ENCODE results near the gene ZBTB11.

- TF ChIP-seq CTCF (IDR thresholded peaks at IDR 0.05 in 2 of 3, conservative IDR thresholded peaks at IDR 0.05 in 1 of 3; ENCODE audit: insufficient read depth in 2 of 3, low read depth in 1 of 3, low read length in 3 of 3) (no peak), BRF2 (IDR thresholded peaks at IDR 0.05; ENCODE audit: borderline replicate concordance, insufficient read depth, insufficient read length) (no peak), NCOA6 (IDR thresholded peaks at IDR 0.05) (no peak), RAD21 (CRISPR knock-in tag; conservative IDR thresholded peaks at IDR 0.05 in 1 of 2, IDR thresholded peaks at IDR 0.05 in 1 of 2) (no peak), STAG1 (CRISPR knock-in tag; IDR thresholded peaks at IDR 0.05; ENCODE audit: borderline replicate concordance) (no peak), RFX1 (IDR thresholded peaks at IDR 0.05) (no peak), ZBTB40 (IDR thresholded peaks at IDR 0.05) (no peak), ZBTB40 (CRISPR knock-in tag; IDR thresholded peaks at IDR 0.05) (no peak), REST (IDR thresholded peaks at IDR 0.05; ENCODE audit: borderline replicate concordance) (no peak), REST (CRISPR knock-in tag; IDR thresholded peaks at IDR 0.05; ENCODE audit: low read depth) (no peak), ZFPM2 (CRISPR knock-in tag; IDR thresholded peaks at IDR 0.05) (no peak), HIVEP1 (CRISPR knock-in tag; IDR thresholded peaks at IDR 0.05) (no peak), SRF (CRISPR knock-in tag; IDR thresholded peaks at IDR 0.05) (no peak), ATF1 (CRISPR knock-in tag; IDR thresholded peaks at IDR 0.05) (no peak), ATF1 (tag; IDR thresholded peaks at IDR 0.05) (no peak), NR4A1 (CRISPR knock-in tag; IDR thresholded peaks at IDR 0.05) (no peak), NR4A1 (tag; IDR thresholded peaks at IDR 0.05) (no peak)
Observed at GRCh38 chr3:101674518-101674917, 2.4 kb downstream of the ZBTB11 start.

Measured in K562 (cell line).